ENCODE results near the gene DECR2.

The DECR2 gene

GRCh38 chr16:369275-369865 lies 32.3 kb upstream of the DECR2 start:
- no peaks in the 10 kb centered on the region for H3K27me3 ChIP-seq (ENCODE audit: control insufficient read depth, insufficient read depth, low read length)
- H3K36me3 ChIP-seq (ENCODE audit: control insufficient read depth, insufficient read depth, low read length), result peaks cover 63% of the 10 kb centered on the region
- peak overlapping the region; percentile 77 for H3K4me3 ChIP-seq (ENCODE audit: low read depth, low read length)
- 0 out of 2 replicates have a peak, but pooled peaks cover 3% of the 10 kb centered on the region for H3K4me1 ChIP-seq (ENCODE audit: control insufficient read depth, insufficient read depth, low read length)
- no peaks in the 10 kb centered on the region for H3K9me3 ChIP-seq (ENCODE audit: control insufficient read depth, insufficient read depth, low read length)
- no peak overlapping the region for H3K27ac ChIP-seq (ENCODE audit: low read depth, low read length)
- 0 out of 2 replicates have a peak overlapping the region, but pooled peaks have one; percentile 21 for H3K9ac ChIP-seq (ENCODE audit: low read depth, low read length)

- H3K27me3 ChIP-seq (ENCODE audit: control insufficient read depth, insufficient read depth, low read length), result no peaks in the 10 kb centered on the region
- no peak overlapping the region for H3K27ac ChIP-seq (ENCODE audit: low read depth, low read length)
- H3K4me3 ChIP-seq (ENCODE audit: low read depth, low read length), result peak overlapping the region; percentile 77
- H3K9me3 ChIP-seq (ENCODE audit: control insufficient read depth, insufficient read depth, low read length), result no peaks in the 10 kb centered on the region
- 0 out of 2 replicates have a peak, but pooled peaks cover 3% of the 10 kb centered on the region for H3K4me1 ChIP-seq (ENCODE audit: control insufficient read depth, insufficient read depth, low read length)
- peaks cover 68% of the 10 kb centered on the region for H3K36me3 ChIP-seq (ENCODE audit: control insufficient read depth, insufficient read depth, low read length)
- 0 out of 2 replicates have a peak overlapping the region, but pooled peaks have one; percentile 21 for H3K9ac ChIP-seq (ENCODE audit: low read depth, low read length)
Observed at GRCh38 chr16:369866-370436, 31.7 kb upstream of the DECR2 start.

GRCh38 chr16:370443-370842 lies 31.2 kb upstream of the DECR2 start, which contains the start of gene MRPL28:
Gene MRPL28 (minus strand): TSS chr16:370538. CDS start chr16:370218, 320 bp downstream.
- Histone ChIP-seq H3K4me3 (ENCODE audit: low read depth, low read length) (peak within 1 kb of the TSS; percentile 77), H3K27ac (ENCODE audit: low read depth, low read length) (peak within 1 kb of the TSS; percentile 66), H3K9me3 (ENCODE audit: control insufficient read depth, insufficient read depth, low read length) (no peaks in the 10 kb centered on the region), H3K9ac (ENCODE audit: low read depth, low read length) (0 out of 2 replicates have a peak within 1 kb of the TSS, but pooled peaks have one; percentile 21), H3K27me3 (ENCODE audit: control insufficient read depth, insufficient read depth, low read length) (no peaks in the 10 kb centered on the region), H3K36me3 (ENCODE audit: control insufficient read depth, insufficient read depth, low read length) (peaks cover 72% of the 10 kb centered on the region), H3K4me1 (ENCODE audit: control insufficient read depth, insufficient read depth, low read length) (0 out of 2 replicates have a peak, but pooled peaks cover 3% of the 10 kb centered on the region)

GRCh38 chr16:370979-371514 lies 30.6 kb upstream of the DECR2 start:
- peak overlapping the region; percentile 44 for H3K4me3 ChIP-seq (ENCODE audit: low read depth, low read length)
- H3K27me3 ChIP-seq (ENCODE audit: control insufficient read depth, insufficient read depth, low read length), result no peaks in the 10 kb centered on the region
- no peaks in the 10 kb centered on the region for H3K9me3 ChIP-seq (ENCODE audit: control insufficient read depth, insufficient read depth, low read length)
- 0 out of 2 replicates have a peak, but pooled peaks cover 3% of the 10 kb centered on the region for H3K4me1 ChIP-seq (ENCODE audit: control insufficient read depth, insufficient read depth, low read length)
- H3K36me3 ChIP-seq (ENCODE audit: control insufficient read depth, insufficient read depth, low read length), result peaks cover 76% of the 10 kb centered on the region
- peak overlapping the region; percentile 66 for H3K27ac ChIP-seq (ENCODE audit: low read depth, low read length)
- no peak overlapping the region for H3K9ac ChIP-seq (ENCODE audit: low read depth, low read length)

- Histone ChIP-seq H3K27me3 (ENCODE audit: control insufficient read depth, insufficient read depth, low read length) (no peaks in the 10 kb centered on the region), H3K4me3 (ENCODE audit: low read depth, low read length) (no peak overlapping the region), H3K4me1 (ENCODE audit: control insufficient read depth, insufficient read depth, low read length) (0 out of 2 replicates have a peak, but pooled peaks cover 3% of the 10 kb centered on the region), H3K27ac (ENCODE audit: low read depth, low read length) (no peak overlapping the region), H3K9me3 (ENCODE audit: control insufficient read depth, insufficient read depth, low read length) (no peaks in the 10 kb centered on the region), H3K9ac (ENCODE audit: low read depth, low read length) (no peak overlapping the region), H3K36me3 (ENCODE audit: control insufficient read depth, insufficient read depth, low read length) (peaks cover 76% of the 10 kb centered on the region)
Observed at GRCh38 chr16:371515-372301, 30.0 kb upstream of the DECR2 start.

GRCh38 chr16:372302-372983 lies 29.2 kb upstream of the DECR2 start:
- no peaks in the 10 kb centered on the region for H3K27me3 ChIP-seq (ENCODE audit: control insufficient read depth, insufficient read depth, low read length)
- 0 out of 2 replicates have a peak, but pooled peaks cover 3% of the 10 kb centered on the region for H3K4me1 ChIP-seq (ENCODE audit: control insufficient read depth, insufficient read depth, low read length)
- no peaks in the 10 kb centered on the region for H3K9me3 ChIP-seq (ENCODE audit: control insufficient read depth, insufficient read depth, low read length)
- no peak overlapping the region for H3K9ac ChIP-seq (ENCODE audit: low read depth, low read length)
- H3K27ac ChIP-seq (ENCODE audit: low read depth, low read length), result no peak overlapping the region
- H3K4me3 ChIP-seq (ENCODE audit: low read depth, low read length), result no peak overlapping the region
- H3K36me3 ChIP-seq (ENCODE audit: control insufficient read depth, insufficient read depth, low read length), result peaks cover 76% of the 10 kb centered on the region

GRCh38 chr16:373020-373598 lies 28.6 kb upstream of the DECR2 start:
- H3K36me3 ChIP-seq (ENCODE audit: control insufficient read depth, insufficient read depth, low read length), result peaks cover 73% of the 10 kb centered on the region
- H3K9me3 ChIP-seq (ENCODE audit: control insufficient read depth, insufficient read depth, low read length), result no peaks in the 10 kb centered on the region
- 0 out of 2 replicates have a peak, but pooled peaks cover 3% of the 10 kb centered on the region for H3K4me1 ChIP-seq (ENCODE audit: control insufficient read depth, insufficient read depth, low read length)
- no peak overlapping the region for H3K9ac ChIP-seq (ENCODE audit: low read depth, low read length)
- no peak overlapping the region for H3K4me3 ChIP-seq (ENCODE audit: low read depth, low read length)
- no peak overlapping the region for H3K27ac ChIP-seq (ENCODE audit: low read depth, low read length)
- H3K27me3 ChIP-seq (ENCODE audit: control insufficient read depth, insufficient read depth, low read length), result no peaks in the 10 kb centered on the region

- Histone ChIP-seq H3K4me3 (ENCODE audit: low read depth, low read length) (no peak overlapping the region), H3K36me3 (ENCODE audit: control insufficient read depth, insufficient read depth, low read length) (peaks cover 64% of the 10 kb centered on the region), H3K9me3 (ENCODE audit: control insufficient read depth, insufficient read depth, low read length) (no peaks in the 10 kb centered on the region), H3K9ac (ENCODE audit: low read depth, low read length) (no peak overlapping the region), H3K27ac (ENCODE audit: low read depth, low read length) (no peak overlapping the region), H3K27me3 (ENCODE audit: control insufficient read depth, insufficient read depth, low read length) (no peaks in the 10 kb centered on the region), H3K4me1 (ENCODE audit: control insufficient read depth, insufficient read depth, low read length) (0 out of 2 replicates have a peak, but pooled peaks cover 3% of the 10 kb centered on the region)
Observed at GRCh38 chr16:373848-374615, 27.7 kb upstream of the DECR2 start.

GRCh38 chr16:374616-374926 lies 27.1 kb upstream of the DECR2 start:
- peaks cover 7% of the 10 kb centered on the region; the same call in 1 of the 2 replicates for H3K4me1 ChIP-seq (ENCODE audit: control insufficient read depth, insufficient read depth, low read length)
- peaks cover 62% of the 10 kb centered on the region for H3K36me3 ChIP-seq (ENCODE audit: control insufficient read depth, insufficient read depth, low read length)
- no peak overlapping the region for H3K27ac ChIP-seq (ENCODE audit: low read depth, low read length)
- no peaks in the 10 kb centered on the region for H3K9me3 ChIP-seq (ENCODE audit: control insufficient read depth, insufficient read depth, low read length)
- no peak overlapping the region for H3K9ac ChIP-seq (ENCODE audit: low read depth, low read length)
- H3K4me3 ChIP-seq (ENCODE audit: low read depth, low read length), result no peak overlapping the region
- H3K27me3 ChIP-seq (ENCODE audit: control insufficient read depth, insufficient read depth, low read length), result no peaks in the 10 kb centered on the region

- no peak overlapping the region for H3K27ac ChIP-seq (ENCODE audit: low read depth, low read length)
- peaks cover 65% of the 10 kb centered on the region for H3K36me3 ChIP-seq (ENCODE audit: control insufficient read depth, insufficient read depth, low read length)
- no peaks in the 10 kb centered on the region for H3K27me3 ChIP-seq (ENCODE audit: control insufficient read depth, insufficient read depth, low read length)
- H3K4me1 ChIP-seq (ENCODE audit: control insufficient read depth, insufficient read depth, low read length), result peaks cover 7% of the 10 kb centered on the region; the same call in 1 of the 2 replicates
- H3K4me3 ChIP-seq (ENCODE audit: low read depth, low read length), result no peak overlapping the region
- no peaks in the 10 kb centered on the region for H3K9me3 ChIP-seq (ENCODE audit: control insufficient read depth, insufficient read depth, low read length)
- H3K9ac ChIP-seq (ENCODE audit: low read depth, low read length), result no peak overlapping the region
Observed at GRCh38 chr16:375212-375611, 26.5 kb upstream of the DECR2 start.

Measured in HUES48 (cell line).